CD4-positive, alpha-beta T cell treated with Interferon alpha-2 for 1 hour (primary cell): Measurements from ENCODE around the gene SLC26A1.

ENCODE experiments used
- DNase-seq, 2 donors: peaks; one replicate each; pipeline ENCODE4 v3.0.0-alpha.2; 2020 to 2022

SLC26A1 gene

DNA sequence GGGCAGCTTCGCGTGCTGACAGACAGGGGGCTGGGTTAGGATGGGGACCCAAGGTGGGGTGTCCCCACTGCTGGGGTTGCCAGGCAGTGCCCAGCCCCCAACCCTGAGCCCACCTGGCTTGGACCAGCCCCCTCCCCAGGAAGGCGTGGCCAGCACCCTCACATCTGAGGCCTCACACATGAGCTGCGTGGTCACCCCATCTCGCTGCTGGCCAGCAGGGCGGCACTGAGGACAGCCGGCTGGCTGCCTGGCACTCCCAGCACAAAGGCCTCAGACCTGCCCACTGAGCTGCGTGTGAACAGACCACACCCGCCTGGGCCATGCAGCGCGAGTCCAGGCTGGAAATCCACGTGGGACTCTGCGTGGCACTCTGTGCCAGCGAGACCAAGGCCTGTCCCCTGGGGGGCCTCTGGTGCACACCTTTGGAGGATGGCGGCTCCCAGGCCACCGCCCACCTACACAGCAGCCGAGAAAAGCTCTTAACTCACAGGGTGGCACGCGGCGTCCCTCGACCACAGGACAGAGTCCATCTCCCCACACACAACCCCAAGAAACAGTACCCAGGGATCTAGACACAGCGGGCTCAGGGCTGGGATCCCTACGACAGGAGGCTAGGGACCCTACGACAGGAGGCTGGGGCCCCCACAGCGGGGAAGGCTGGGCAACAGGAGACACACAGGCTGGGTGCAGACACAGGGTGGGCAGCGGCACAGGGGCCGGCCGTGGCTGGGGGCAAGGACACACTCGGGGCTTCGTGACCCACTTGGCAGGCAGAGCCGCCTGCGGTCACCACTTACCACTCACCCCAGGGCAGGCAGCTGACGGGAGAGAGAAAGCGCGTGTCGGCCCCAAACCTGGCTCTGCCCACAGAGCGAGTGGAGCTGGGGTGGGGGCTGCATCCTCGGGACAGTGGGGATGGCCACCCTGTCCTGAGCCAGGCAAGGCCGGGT, 29.7 kb downstream of the SLC26A1 start:
- no peak for DNase-seq

DNA sequence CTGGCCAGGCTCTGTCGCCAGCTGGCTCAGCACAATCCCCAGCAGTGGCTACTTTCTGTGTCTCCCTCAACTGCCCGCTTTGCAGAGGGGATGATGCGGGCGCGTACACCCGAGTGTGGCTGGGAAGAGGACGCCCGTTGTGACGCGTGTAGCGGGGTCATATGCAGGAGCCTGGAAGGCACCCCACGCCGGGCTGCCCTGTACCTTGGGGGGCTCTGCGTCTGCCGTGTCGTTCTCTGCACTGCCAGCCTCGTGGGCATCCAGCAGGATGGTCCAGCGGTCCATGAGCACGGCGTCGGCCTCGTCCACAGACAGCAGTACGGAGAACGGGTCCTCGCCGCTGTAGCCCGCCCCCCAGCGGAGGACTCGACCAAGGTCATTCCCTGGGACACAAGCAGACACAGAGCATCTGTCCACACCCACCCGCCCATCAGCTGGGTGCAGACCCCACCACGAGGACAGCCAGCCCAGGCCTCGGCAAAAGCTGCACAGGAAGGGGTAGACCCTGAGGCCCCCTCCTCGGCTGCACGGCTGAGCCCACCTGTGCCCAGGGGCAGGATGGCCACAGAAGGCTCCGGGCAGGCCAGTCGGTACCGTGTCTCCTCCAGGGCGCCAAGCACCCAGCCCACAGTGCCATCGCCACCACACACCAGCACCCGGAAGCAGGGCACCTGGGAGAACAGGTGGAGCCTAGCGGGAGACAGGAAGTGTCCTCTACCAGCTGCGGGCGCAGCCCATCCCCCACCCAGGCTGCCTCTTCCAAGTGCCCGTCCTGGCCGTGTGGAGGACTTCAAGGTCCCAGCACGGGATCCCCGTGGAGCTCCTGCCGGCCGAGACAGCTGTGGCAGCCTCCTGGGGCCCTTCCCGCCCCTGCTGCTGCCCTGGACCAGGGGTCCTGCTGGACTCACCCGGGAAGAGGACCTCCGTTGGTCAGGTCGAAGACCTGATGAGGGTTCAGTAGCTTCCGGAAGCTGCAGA, 30.7 kb downstream of the SLC26A1 start:
- no peak for DNase-seq

DNA sequence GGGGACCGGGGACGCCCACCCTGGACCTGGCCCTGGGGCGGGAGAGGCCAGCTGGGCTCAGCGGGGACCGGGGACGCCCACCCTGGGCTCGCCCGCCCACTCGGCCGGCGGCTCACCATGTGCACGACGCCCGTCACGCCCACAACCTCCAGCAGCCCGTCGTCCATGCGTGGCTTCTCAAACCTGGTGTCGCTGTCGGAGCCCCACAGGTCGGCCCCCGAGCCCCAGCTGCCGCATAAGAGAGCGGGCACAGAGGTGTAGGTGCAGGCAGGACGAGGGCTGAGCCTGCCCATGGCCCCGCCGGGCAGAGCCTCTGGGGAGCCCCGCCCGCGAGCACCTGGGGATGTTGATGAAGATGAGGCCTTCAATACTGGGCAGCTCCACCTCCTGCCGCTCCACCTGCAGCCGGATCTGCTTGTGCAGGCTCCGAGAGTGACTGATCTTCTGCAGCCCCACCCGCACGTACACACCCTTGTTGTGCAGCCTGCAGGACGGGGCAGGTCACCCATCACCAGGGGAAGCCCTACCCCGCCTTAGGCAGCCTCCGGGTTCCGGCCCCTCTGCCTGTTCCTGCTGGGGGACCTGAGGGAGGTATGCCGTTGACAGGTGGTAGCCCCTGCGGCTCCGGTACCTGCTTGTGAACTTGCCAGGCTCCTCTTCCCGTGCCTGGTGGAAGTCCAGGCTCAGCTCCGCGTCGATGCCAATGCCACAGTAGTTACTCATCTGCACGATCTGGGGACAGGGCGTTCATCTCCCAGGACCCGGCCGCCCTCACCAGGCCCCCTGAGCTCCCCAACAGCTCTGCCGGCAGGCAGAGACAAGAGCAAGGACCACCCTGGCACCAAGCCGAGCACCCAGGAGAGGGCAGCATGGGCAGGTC, 31.6 kb downstream of the SLC26A1 start:
- no peak for DNase-seq

DNA sequence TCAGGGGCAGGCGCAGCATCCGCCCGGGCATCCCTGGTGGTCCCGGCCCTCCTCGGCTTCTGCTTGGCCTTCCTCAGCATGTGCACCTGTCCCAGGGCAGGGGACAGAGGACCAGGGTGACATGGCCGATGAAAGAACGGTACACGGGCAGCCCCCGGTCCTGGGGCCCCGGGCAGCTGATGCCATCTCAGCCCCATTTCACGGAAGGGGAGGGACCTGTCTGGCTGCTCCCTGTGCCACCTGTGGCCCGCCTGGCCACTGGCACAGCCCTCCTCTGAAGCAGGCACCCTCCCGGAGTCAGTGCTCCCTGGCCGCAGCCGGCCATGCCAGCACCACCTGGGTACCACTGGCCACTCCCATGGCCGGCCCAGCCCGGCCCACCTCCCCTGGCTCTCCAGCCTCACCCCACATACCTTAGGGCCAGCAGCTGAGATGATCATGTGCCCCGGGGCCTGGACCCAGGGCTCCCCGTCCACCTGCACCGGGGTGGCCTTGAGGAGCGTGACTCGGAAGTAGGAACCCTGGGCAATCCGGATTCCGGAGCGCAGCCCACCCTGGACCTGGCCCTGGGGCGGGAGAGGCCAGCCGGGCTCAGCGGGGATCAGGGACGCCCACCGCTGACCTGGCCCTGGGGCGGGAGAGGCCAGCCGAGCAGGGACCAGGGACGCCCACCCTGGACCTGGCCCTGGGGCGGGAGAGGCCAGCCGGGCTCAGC, 32.4 kb downstream of the SLC26A1 start:
- no peak for DNase-seq

DNA sequence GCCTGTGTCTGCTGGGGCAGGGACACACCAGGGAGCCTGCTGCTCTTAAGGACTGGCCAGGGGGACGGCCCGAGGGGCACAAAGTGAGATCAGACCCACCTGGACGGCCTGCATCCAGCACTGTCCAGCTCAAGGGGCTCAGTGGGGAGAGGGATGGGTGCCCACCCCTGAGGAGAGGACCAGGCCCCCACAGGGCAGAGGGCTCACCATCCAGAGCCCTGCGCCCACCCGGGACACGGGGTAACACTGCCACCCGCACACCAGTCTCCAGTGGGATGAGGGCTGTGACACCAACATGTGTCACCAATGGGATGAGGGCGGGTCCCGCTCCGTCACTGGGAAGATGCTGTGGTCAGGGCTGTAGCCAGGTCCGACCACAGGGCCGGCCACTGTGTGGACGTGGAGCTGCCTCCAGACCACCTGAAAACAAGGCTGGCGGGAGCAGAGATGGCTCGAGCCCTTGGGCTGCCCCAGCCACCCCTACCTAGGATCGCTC, 33.0 kb downstream of the SLC26A1 start:
- no peak for DNase-seq

DNA sequence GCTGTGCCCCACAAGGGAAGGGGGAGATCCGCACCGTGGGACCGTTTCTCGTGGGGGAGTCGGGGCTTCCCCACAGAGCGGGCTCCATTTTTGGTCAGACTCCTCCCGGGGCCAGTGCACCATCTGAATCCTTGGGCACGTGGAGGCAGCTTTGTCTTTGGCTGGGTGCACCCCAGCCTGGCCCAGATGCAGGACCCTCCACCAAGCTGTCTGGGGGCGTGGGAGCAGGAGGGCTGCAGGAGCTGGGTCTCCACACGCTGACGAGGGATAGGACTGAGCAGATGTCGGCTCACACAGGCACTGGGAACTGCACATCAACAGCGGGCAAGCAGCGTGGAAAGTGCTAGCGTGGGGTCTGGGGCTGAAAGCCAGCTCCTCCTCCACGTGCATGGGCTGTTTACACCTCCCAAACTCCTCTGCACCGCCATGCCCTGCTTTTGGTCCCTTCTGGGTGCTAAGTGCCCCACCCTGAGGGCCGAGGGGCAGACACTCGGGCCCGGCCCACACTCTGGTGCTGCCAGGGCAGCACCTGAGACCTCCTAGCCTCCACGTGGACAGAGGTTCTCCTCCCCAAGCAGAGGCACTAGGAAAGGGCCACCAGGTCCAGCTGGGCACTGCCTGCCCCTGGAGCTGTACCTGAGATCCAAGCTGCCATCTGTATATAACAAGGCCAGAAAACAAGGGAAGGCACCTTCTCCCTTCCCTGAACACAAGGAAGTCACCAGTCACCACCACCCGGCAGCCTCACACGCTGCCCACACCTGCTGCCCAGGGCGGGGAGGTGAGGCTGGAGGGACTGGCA, 33.7 kb downstream of the SLC26A1 start:
- no peak for DNase-seq

DNA sequence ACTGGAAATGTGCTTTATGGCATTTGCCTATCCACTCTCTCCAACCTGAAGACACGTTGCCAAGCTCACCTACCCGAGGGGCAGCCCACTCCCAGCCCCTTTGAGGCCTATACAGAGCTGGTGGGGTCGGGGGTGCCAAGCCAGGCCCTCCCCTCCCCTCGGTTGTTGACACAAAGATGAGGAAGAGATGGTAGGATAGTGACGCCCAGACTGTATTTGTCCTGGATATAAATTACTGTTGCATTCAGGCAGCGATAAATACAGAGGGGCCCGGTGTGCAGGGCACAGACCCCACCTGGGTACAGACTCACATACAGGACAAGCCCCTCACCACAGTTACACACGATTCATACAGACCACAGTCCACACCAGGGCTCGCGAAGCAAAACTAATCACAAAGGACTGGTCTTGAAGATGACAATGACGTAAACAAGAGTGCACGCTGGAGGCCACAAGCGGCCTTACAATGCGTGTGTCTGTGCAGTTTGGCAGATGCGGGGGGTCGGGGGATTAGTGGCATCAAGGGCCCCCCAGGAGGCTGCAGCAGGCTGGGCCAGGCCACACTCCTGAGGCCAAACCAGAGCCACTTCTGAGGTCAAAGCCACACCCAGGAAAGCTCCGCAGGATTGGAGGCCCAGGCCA, 34.4 kb downstream of the SLC26A1 start:
- no peak for DNase-seq

DNA sequence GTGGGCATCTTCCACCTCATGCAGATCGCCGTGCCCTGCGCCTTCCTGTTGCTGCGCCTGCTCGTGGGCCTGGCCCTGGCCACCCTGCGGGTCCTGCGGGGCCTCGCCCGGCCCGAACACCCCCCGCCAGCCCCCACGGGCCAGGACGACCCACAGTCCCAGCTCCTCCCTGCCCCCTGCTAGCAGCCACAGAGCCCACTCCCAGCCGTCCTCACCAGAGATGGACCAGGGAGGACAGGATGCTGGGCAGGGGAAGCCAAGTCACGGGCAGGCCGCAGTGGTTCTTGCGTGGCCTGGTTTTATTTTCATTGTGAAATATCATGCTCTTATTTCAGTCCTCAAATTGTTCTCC, 34.9 kb downstream of the SLC26A1 start:
- DNase-seq = no peak

DNA sequence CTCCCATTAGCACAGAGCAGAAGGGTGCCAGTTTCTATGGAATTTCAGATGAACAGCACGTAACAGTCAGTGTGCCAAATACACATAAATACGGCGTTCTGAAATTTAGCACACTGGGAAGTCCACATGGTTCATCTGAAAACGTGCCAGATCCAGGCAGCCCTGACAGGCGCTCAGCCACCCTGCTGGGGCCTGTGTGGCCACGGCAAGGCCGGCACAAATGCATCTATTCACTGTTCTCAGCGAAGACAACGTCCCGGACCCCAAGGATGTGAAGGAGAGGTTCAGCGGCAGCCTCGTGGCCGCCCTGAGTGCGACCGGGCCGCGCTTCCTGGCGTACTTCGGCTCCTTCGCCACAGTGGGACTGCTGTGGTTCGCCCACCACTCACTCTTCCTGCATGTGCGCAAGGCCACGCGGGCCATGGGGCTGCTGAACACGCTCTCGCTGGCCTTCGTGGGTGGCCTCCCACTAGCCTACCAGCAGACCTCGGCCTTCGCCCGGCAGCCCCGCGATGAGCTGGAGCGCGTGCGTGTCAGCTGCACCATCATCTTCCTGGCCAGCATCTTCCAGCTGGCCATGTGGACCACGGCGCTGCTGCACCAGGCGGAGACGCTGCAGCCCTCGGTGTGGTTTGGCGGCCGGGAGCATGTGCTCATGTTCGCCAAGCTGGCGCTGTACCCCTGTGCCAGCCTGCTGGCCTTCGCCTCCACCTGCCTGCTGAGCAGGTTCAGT, 35.5 kb downstream of the SLC26A1 start:
- no peak for DNase-seq

DNA sequence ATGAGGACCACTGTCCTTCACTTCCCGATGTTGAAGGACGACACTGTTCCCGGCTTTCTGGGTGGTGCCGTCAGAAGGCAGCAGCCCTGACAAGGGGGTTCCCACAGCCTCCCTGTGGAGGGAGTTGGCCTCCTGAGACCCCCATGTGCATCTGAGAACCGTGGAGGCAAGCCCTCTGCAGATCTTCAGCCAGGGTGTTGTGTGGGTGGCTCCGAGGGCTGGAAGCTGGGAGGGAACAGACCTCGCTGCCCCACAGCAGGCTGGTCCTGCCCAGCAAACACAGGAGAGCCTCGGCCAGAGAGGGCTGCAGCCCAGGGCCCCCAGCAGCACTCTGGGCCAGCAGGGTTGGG, 36.0 kb downstream of the SLC26A1 start:
- DNase-seq = no peak

DNA sequence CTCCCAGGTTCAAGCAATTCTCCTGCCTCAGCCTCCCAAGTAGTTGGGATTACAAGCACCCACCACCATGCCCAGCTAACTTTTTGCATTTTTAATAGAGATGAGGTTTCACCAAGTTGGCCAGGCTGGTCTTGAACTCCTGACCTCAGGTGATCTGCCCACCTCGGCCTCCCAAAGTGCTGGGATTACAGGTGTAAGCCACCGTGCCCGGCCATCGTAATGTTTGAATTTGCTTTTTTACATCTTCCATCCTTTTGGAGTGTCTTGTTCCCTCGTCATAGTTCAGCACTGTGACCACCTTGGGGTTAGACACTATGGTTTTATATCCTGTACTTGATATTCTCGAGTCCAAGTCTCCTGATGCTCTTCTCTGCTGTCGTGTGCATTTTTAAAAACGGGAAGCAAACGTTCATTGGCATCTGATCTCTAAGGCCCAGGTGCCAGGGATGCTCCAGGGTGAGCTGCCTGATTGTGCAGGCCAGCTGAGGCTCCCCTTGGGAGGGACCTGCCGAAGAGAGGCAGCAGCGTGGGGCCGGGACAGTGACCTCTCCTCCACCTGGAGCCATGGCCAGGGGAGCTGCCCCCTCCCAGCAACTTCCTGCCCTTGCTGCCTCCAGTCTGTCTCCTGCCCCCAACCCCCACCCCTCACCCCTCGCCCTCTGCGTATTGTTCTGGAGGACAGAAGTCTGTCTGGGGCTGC, 36.5 kb downstream of the SLC26A1 start:
- DNase-seq = no peak

DNA sequence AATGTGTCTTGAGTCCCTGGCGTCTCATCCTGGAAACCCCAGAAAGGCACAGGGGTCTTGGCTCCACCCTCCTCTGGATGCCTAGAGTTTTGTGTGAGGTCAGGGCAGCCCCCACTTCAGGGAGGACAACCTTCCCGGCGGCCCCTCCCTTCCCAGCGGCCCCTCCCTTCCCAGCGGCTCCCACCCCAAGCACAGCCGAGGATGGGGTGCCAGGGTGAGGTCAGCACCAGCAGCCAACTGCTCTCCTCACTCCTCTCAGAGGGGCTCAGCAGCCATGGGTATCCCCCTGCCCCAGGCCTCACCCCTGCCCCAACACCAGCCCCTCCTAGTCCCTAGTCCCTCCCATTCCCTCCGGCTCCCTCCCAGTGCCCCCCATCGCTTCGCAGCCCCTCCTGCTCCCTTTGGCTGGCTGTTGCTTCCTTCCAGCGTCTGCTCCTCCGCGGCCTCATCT, 37.2 kb downstream of the SLC26A1 start:
- no peak for DNase-seq

DNA sequence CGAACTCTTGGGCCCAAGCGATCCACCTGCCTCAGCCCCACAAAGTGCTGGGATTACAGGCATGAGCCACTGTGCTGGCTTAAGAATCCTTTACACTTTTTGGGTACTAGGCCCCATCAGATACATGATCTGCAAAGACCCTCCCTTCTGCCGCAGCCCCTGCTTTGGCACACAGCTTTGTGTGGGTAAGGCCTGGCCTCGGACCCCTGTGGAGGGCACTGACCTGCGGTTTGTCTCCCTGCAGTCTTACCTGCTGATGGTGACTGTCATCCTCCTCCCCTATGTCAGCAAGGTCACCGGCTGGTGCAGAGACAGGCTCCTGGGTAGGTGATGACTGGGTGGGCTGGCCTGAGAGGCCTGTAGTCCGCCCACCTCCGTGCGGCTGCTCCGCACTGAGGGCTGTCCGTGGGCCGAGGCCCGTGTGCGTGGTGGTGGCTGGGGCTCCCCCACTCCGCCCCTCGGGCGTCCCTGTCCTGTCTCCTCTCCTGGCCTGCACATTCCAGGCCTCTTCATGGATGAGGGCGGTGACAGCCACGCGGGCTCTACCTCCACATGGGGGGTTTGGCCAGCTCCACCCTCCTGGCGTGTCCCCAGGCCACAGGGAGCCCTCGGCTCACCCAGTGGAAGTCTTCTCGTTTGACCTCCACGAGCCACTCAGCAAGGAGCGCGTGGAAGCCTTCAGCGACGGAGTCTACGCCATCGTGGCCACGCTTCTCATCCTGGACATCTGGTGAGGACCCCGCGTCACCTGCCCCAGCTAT, 37.9 kb downstream of the SLC26A1 start:
- DNase-seq = no peak

DNA sequence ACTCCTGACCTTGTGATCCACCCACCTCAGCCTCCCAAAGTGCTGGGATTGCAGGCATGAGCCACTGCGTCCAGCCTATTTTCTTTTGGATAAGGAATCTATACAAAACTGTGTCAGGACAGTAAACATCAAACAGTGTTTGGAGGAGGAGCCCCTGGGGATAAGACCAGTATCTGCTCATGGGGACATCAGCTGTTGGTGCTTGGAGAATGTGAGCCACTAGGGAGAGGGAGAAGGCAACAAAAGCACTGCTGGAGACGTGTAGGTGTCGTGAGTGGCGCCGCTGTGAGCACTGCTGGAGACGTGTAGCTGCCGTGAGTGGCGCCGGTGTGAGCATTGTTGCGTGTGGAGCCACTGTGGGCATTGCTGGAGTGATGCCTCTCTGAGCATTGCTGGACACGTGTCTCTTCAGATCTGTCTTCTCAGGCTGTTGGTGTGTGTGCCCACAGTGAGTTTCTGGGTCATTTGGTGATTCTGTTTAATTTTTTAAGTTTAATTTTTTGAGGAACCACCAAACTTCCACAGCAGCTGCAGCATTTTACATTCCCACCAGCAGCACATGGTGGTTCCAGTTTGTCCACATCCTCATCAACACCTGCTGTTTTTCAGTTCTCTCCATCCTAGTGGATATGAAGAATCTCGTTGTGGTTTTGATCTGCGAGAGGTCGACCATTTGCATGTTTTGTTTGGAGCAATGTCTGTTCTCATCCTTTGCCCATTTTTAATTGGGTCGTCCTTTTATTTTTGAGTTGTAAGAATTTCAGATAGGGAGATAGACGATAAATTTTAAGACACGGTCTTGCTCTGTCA, 38.8 kb downstream of the SLC26A1 start:
- no peak for DNase-seq

DNA sequence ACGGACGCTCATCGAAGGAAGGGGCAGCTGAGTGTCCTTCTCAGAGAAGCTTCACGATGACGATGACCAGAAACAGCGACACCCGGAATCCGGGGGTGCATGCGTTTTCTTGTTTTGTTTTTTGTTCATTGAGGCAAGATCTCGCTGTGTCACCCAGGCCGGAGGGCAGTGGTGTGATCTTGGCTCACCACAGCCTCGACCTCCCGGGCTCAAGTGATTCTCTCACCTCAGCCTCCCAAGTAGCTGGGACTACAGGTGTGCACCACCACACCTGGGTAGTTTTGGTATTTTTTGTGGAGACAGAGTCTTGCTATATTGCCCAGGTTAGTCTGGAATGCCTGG, 39.7 kb downstream of the SLC26A1 start:
- DNase-seq = no peak

DNA sequence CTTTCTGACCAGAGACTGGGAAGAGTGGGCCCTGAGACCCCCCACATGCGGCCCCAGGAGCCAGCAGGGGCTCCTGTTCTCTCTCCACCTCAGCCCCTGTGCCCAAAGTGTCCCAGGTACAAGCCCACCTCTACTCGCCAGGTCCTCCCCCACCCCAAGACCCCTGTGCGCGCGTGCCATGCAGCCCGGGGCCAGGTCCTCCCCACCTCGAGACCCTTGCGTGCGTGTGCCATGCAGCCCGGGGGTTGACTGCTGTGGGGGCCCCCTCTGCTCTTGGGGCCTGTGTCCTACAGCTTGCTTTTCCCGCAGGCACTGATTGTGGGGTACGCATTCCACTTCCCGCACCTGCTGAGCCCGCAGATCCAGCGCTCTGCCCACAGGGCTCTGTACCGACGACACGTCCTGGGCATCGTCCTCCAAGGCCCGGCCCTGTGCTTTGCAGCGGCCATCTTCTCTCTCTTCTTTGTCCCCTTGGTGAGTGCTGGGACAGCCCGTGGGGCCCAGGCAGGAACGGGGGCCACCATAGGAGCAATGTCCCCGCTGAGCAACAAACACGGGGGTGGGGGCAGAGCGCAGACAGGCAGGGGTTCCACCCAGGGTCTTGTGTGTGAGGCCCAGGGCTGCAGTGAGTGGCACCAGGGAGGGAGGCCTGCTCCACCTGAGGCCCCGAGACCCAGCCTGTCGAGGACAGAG, 40.2 kb downstream of the SLC26A1 start:
- DNase-seq = no peak
